Small intestine (tissue), 7 donors: ENCODE data around the gene PALM3. TPM values are rescaled to one million over a fixed set of nuclear protein-coding genes. Genes with fewer than 3 reads are reported as not detected.
"Not testable (repeated sequence)": the region's sequence is repeated elsewhere in the genome, so short reads cannot be mapped to it uniquely, and the experiment has no call there.

Source experiments
- DNase-seq, 2 donors: peaks; one replicate each; pipeline versions ENCODE4 v3.0.0 to v3.0.0-alpha.2; 2013
- FAIRE-seq: peaks from 2 replicates; lab custom pipeline; 2012; peaks lifted over from hg19 to GRCh38; lab: Jason Lieb, UNC
- H3K27ac ChIP-seq, 3 donors: one replicate each; pipeline ENCODE4 v1.5.1; 2013; ENCODE audit warnings: low read length in 2 of 3, mild to moderate bottlenecking in 2 of 3, control low read depth in 1 of 3, inconsistent platforms in 1 of 3, low read depth in 1 of 3, moderate library complexity in 1 of 3
- H3K27me3 ChIP-seq, 3 donors: one replicate each; pipeline ENCODE4 v1.6.1; 2013; ENCODE audit warnings: low read length in 3 of 3, inconsistent platforms in 1 of 3; ENCODE audit not compliant: control insufficient read depth in 3 of 3, insufficient read depth in 3 of 3
- H3K36me3 ChIP-seq, 3 donors: one replicate each; pipeline ENCODE4 v1.6.1; 2013; ENCODE audit warnings: low read length in 3 of 3, inconsistent platforms in 1 of 3, low read depth in 1 of 3, mild to moderate bottlenecking in 1 of 3, moderate library complexity in 1 of 3; ENCODE audit not compliant: control insufficient read depth in 3 of 3, insufficient read depth in 2 of 3
- H3K4me1 ChIP-seq, 3 donors: one replicate each; pipeline ENCODE4 v1.6.1; 2013; ENCODE audit warnings: low read length in 2 of 3, inconsistent platforms in 1 of 3, low read depth in 1 of 3, mild to moderate bottlenecking in 1 of 3, moderate library complexity in 1 of 3; ENCODE audit not compliant: control insufficient read depth in 3 of 3, insufficient read depth in 2 of 3
- H3K4me3 ChIP-seq, 3 donors: one replicate each; pipeline ENCODE4 v1.5.1; 2013; ENCODE audit warnings: low read length in 3 of 3, control low read depth in 1 of 3, inconsistent platforms in 1 of 3, low read depth in 1 of 3, mild to moderate bottlenecking in 1 of 3, moderate library complexity in 1 of 3
- H3K9me3 ChIP-seq, 2 donors: one replicate each; pipeline ENCODE4 v1.6.1; 2013; ENCODE audit warnings: low read depth in 1 of 2, low read length in 1 of 2; ENCODE audit not compliant: control insufficient read depth in 2 of 2, insufficient read depth in 1 of 2
- WGBS, 3 donors: extraction: QIAGEN DNeasy Blood & Tissue Kit; methylation state at CpG; one replicate each; pipeline ENCODE4 v1.1.7; 2013; 5-methylcytosine and 5-hydroxymethylcytosine counted together
- polyA plus RNA-seq, 4 donors: library from polyadenylated mRNA; stranded (reverse) in 3 of 4; unstranded in 1 of 4; fragments of 200-250 nt in 3 of 4; fragments of 120-200 nt in 1 of 4; gene quantifications; one replicate each; pipeline versions ENCODE4 v1.2.1 to v1.2.3, GENCODE V29; 2013
- donor health status: healthy with polysubstance abuse.
- donor health status: control.
- donor health status: control.
- donor health status: Bipolar disorder and iron deficiency.
- donor health status: healthy.

Gene PALM3
- polyA plus RNA-seq, 4 donors, result 1.6 to 28.2 (median 2.6) TPM

GRCh38 chr19:14035706-14036105 lies 26.2 kb downstream of the PALM3 start:
- no peaks in the 10 kb centered on the region for H3K9me3 ChIP-seq
- no peak overlapping the region for H3K27ac ChIP-seq
- H3K36me3 ChIP-seq, result peaks cover 0 to 9% (median 0%) of the 10 kb centered on the region in 3 donors
- 80 to 91% (median 90%) methylated on average over 7 of the region's 7 CpGs for WGBS, 3 donors
- peaks cover 0 to 4% (median 0%) of the 10 kb centered on the region in 3 donors for H3K27me3 ChIP-seq
- H3K4me3 ChIP-seq, result no peak overlapping the region
- no peak for FAIRE-seq
- H3K4me1 ChIP-seq, result peaks cover 0 to 4% (median 0%) of the 10 kb centered on the region in 3 donors
- DNase-seq, result no peak

GRCh38 chr19:14035159-14035558 lies 26.7 kb downstream of the PALM3 start:
- not testable (repeated sequence) for H3K9me3 ChIP-seq, H3K27me3 ChIP-seq, DNase-seq, H3K4me1 ChIP-seq, FAIRE-seq, H3K36me3 ChIP-seq, H3K4me3 ChIP-seq, H3K27ac ChIP-seq
- WGBS, 3 donors, result 89 to 93% (median 92%) methylated on average over 12 of the region's 12 CpGs

DNA sequence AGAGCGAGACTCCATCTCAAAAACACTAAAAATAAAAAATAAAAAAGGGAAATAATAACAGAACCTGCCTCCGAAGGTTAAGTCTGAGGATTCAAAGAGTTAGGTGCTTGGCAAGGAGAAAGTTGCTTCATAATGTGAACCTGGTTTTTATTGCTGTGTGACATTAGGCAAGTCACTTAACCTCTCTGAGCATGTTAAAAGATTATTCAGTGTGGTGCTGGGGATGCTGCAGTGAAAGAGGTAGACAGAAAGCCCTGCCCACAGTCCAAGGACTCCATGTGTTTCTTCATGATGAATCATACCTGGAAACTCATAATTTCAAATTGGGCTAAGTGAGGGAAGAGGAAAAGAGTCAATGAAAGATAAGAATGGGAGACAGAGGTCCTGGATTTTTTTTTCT lies 27.9 kb downstream of the PALM3 start:
- WGBS, 3 donors, result 96 to 98% (median 97%) methylated on average over 2 of the region's 2 CpGs
- peaks cover 0 to 4% (median 0%) of the 10 kb centered on the region in 3 donors for H3K27me3 ChIP-seq
- no peak for FAIRE-seq
- DNase-seq, result no peak
- no peak overlapping the region for H3K27ac ChIP-seq
- no peak overlapping the region for H3K4me3 ChIP-seq
- no peaks in the 10 kb centered on the region for H3K9me3 ChIP-seq
- no peaks in the 10 kb centered on the region for H3K36me3 ChIP-seq
- peaks cover 0 to 4% (median 0%) of the 10 kb centered on the region in 3 donors for H3K4me1 ChIP-seq

DNA sequence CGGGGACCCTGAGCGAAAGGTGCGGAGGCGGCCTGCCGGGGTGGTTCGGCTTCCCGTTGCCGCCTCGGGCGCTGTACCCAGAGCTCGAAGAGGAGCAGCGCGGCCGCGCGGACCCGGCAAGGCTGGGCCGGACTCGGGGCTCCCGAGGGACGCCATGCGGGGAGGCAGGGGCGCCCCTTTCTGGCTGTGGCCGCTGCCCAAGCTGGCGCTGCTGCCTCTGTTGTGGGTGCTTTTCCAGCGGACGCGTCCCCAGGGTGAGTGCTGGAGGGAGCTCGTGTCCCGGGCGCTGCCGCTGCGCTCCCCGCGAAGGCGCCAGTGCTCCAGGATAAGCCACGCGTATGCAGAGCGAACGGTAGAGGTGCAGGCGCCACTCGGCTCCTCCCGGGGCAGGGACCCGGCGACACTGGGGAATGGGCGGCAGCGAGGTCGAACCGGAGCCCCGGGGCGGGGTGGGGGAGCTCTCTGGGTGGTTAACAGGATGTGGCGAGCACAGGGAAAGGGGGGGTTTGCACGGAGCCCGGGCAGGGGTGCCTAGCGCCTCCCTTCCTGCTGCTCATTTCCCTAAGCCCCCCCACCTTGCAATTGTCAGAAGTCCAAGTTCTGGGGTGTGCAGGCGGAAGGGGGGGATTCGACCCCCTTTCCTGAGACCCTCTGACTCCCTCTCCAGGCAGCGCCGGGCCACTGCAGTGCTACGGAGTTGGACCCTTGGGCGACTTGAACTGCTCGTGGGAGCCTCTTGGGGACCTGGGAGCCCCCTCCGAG lies 30.0 kb downstream of the PALM3 start, which contains the start of gene IL27RA:
Gene IL27RA, plus strand, starts transcription at position 44 of the 762 bp plus-strand sequence. Its CDS starts 111 bp downstream, at position 155.
- Histone ChIP-seq H3K4me1 (peaks cover 0 to 4% (median 0%) of the 10 kb centered on the region in 3 donors), H3K27ac (peak within 1 kb of the TSS; percentile 18 to 88 (median 78)), H3K36me3 (no peaks in the 10 kb centered on the region), H3K9me3 (no peaks in the 10 kb centered on the region), H3K27me3 (peaks cover 0 to 13% (median 0%) of the 10 kb centered on the region in 3 donors), H3K4me3 (peak within 1 kb of the TSS; percentile 65 to 69 (median 67))
- WGBS, 3 donors, result 0 to 1% (median 1%) methylated on average over 46 to 63 of the region's 63 CpGs
- FAIRE-seq (no peak), DNase-seq (peak; percentile 59 to 84)

DNA sequence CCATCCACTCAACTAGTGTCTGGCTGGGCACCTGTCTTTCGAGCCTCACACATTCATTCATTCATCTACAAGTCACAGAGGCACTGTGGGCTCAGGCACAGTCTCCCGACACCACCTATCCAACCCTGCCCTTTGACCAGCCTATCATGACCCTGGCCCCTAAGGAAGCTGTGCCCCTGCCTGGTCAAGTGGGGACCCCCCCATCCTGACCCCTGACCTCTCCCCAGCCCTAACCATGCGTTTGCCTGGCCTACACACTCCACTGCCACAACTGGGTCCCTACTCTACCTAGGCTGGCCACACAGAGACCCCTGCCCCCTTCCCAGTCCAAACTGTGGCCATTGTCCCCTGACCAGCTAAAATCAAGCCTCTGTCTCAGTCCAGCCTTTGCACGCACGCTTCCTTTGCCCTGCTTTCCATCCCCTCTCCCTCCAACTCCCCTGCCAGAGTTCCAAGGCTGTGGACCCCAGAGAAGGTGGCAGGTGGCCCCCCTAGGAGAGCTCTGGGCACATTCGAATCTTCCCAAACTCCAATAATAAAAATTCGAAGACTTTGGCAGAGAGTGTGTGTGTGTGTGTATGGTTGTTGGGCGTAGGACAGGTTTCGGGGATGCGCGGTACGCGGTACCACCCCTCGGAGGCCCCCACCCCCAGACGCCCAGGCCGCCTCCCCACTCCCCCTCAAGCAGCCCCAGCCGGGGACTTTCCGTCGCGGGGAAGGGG lies 30.7 kb downstream of the PALM3 start:
- Histone ChIP-seq H3K36me3 (no peaks in the 10 kb centered on the region), H3K27me3 (peaks cover 0 to 13% (median 0%) of the 10 kb centered on the region in 3 donors), H3K27ac (peak overlapping the region in 1 of 3 donors; percentile 78), H3K9me3 (no peaks in the 10 kb centered on the region), H3K4me1 (peaks cover 0 to 4% (median 0%) of the 10 kb centered on the region in 3 donors), H3K4me3 (peak overlapping the region; percentile 65 to 69 (median 67))
- DNase-seq, result no peak
- FAIRE-seq, result no peak
- 21 to 29% (median 21%) methylated on average over 14 to 20 of the region's 20 CpGs for WGBS, 3 donors

DNA sequence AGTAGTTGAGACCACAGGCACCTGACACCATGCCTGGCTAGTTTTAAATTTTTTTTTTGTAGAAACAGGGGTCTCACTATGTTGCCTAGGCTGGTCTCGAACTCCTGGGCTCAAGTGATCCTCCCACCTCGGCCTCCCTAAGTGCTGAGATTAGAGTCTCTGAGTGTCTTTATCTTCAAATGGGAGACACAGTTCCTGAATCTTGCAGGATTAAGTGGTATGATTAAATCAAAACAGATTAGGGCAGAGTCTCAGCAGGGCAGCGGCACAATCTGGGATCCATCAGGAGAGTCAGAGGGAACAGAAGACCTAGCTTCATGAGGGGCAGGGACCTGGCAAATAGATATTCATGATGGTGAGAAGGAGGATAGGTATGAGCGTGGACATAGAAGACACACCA lies 33.0 kb downstream of the PALM3 start:
- H3K27ac ChIP-seq, result no peak overlapping the region
- 56 to 71% (median 58%) methylated on average over 4 of the region's 4 CpGs for WGBS, 3 donors
- no peak for FAIRE-seq
- H3K36me3 ChIP-seq, result no peaks in the 10 kb centered on the region
- no peaks in the 10 kb centered on the region for H3K9me3 ChIP-seq
- no peak for DNase-seq
- H3K4me1 ChIP-seq, result peaks cover 0 to 6% (median 0%) of the 10 kb centered on the region in 3 donors
- peaks cover 0 to 13% (median 0%) of the 10 kb centered on the region in 3 donors for H3K27me3 ChIP-seq
- no peak overlapping the region for H3K4me3 ChIP-seq

DNA sequence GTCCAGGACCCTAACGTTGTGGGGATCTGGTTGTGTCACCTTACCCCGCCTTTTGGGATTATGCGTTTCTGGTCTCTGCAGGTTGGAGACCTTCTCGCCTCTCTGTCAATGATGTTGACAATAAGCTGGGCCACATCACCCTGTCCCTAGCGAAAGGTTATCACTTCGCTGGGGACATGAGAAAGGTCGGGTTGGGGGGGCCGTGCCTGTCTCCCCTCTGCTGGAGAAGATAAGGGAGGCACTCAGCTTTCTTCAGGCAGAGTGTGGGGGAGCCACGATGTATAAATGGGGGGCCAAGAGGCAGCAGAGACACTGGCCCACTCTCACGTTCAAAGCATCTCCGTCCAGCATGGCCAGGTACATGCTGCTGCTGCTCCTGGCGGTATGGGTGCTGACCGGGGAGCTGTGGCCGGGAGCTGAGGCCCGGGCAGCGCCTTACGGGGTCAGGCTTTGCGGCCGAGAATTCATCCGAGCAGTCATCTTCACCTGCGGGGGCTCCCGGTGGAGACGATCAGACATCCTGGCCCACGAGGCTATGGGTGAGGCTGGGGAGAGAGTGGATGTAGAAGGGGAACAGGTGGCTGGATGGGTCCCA lies 33.9 kb downstream of the PALM3 start, which contains the start of gene RLN3:
Gene RLN3, plus strand, starts transcription at position 293 of the 595 bp plus-strand sequence. Its CDS starts 57 bp downstream, at position 350.
- no peak for FAIRE-seq
- peaks cover 0 to 10% (median 0%) of the 10 kb centered on the region in 3 donors for H3K4me1 ChIP-seq
- 71 to 77% (median 76%) methylated on average over 24 of the region's 24 CpGs for WGBS, 3 donors
- DNase-seq, result no peak
- H3K27me3 ChIP-seq, result peaks cover 0 to 13% (median 0%) of the 10 kb centered on the region in 3 donors
- H3K4me3 ChIP-seq, result no peak within 1 kb of the TSS
- no peak within 1 kb of the TSS for H3K27ac ChIP-seq
- no peaks in the 10 kb centered on the region for H3K36me3 ChIP-seq
- H3K9me3 ChIP-seq, result no peaks in the 10 kb centered on the region

DNA sequence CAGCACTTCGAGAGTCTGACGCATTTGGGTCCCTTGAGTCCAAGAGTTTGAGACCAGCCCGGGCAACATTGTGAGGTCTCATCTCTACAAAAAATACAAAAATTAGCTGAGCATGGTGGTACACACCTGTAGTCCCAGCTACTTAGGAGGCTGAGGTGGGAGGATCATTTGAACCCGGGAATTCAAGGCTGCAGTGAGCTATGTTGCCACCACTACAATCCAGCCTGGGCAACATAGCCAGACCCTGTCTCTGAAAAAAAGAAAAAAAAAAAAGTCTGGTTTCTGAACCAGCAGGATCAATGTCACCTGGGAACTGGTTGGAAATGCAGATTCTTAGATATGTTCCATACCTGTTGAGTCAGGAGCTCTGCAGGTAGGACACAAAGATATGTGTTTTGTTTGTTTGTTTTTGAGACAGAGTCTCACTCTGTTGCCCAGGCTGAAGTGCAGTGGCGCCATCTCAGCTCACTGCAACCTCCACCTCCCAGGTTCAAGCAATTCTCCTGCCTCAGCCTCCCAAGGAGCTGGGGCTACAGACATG lies 35.2 kb downstream of the PALM3 start:
- FAIRE-seq, DNase-seq, H3K9me3 ChIP-seq, H3K4me3 ChIP-seq, H3K27ac ChIP-seq, H3K4me1 ChIP-seq, H3K36me3 ChIP-seq: not testable (repeated sequence)
- H3K27me3 ChIP-seq, result peaks cover 0 to 13% (median 0%) of the 10 kb centered on the region in 3 donors
- 90 to 93% (median 91%) methylated on average over 5 of the region's 5 CpGs for WGBS, 3 donors
